ENCODE measurements around the gene CARMIL1. TPM values are rescaled to one million over a fixed set of nuclear protein-coding genes. Genes with fewer than 3 reads are reported as not detected.

CARMIL1 gene
- total and polyA plus RNA-seq, 2 of the 8 experiments (the other 6 are each of a cell fraction or from before 2014, with no cell fraction given) = 20.3 to 40.4 TPM

DNA sequence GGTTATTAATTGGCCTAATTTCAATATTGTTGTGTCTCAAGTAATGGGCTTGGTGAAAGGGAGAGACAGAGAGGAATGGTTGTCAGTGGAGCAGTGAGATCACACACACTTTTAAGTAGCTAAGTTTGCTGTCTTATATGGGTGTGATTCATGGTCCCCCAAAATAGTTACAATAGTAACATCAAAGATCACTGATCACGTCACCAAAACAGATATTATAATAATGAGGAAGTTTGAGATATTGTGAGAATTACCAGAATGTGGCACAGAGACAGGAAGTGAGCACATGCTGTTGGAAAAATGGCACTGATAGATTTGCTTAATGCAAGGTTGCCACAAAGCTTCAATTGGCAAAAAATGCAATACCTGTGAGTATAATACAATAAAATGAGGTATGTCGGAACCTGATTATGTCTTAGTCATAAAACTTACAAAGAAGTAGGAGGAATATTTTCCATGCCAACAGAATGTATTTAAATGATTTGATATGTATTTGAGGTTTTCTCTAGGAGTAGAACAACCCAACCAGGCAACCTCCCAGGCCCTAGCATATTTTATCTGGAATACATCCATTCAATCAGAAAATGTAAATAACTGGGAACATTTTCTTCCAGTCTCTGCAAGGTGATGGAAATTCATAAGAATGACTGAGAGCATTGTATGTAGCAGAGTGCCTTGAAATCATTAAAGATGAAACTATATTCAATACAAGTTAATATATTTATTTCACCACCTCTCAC, 167.8 kb downstream of the CARMIL1 start:
- Histone ChIP-seq H3K4me3 (ENCODE audit: extremely low read depth in 1 of 4, insufficient read depth in 2 of 4, low read depth in 3 of 4, low read length in 4 of 4) (no peak overlapping the region), H2BK15ac (ENCODE audit: low read length) (no peak overlapping the region), H2BK120ac (replicated peaks; ENCODE audit: low read depth, low read length) (no peak overlapping the region), H2AFZ (ENCODE audit: low read length) (no peak overlapping the region), H3K4ac (replicated peaks; ENCODE audit: insufficient read length, low read depth, low read length) (no peak overlapping the region), H3K4me2 (ENCODE audit: insufficient read depth in 1 of 2, low read depth in 2 of 2, low read length in 2 of 2) (no peak overlapping the region), H3K27ac (ENCODE audit: low read depth, low read length) (no peak overlapping the region), H3K18ac (ENCODE audit: extremely low read depth, low read length) (no peak overlapping the region), H3K23ac (ENCODE audit: insufficient read length) (no peak overlapping the region), H2BK5ac (ENCODE audit: low read depth, low read length) (0 out of 2 replicates have a peak overlapping the region, but pooled peaks have one; percentile 36), H3K36me3 (ENCODE audit: control insufficient read depth in 2 of 4, insufficient read depth in 4 of 4, low read length in 3 of 4) (peaks cover 0 to 6% (median 0%) of the 10 kb centered on the region in 4 experiments; a peak in 1 of 8 replicates), H3K27me3 (replicated peaks in 1 of 4; ENCODE audit: control insufficient read depth in 3 of 4, extremely low read depth in 1 of 4, insufficient read depth in 3 of 4, low read length in 3 of 4) (no peaks in the 10 kb centered on the region), H2BK20ac (ENCODE audit: low read length) (no peak overlapping the region), H3K4me1 (replicated peaks in 1 of 4; ENCODE audit: control insufficient read depth in 3 of 4, insufficient read depth in 4 of 4, low read length in 3 of 4) (peaks cover 11 to 20% (median 15%) of the 10 kb centered on the region in 4 experiments; a peak in 6 of 7 replicates), H2BK12ac (ENCODE audit: low read depth, low read length) (no peak overlapping the region), H4K5ac (ENCODE audit: insufficient read length, low read depth, low read length) (no peak overlapping the region), H3K79me1 (ENCODE audit: low read depth, low read length) (peaks cover 5% of the 10 kb centered on the region), H4K20me1 (replicated peaks in 1 of 2; ENCODE audit: control insufficient read depth in 1 of 2, insufficient read depth in 2 of 2, low read length in 2 of 2) (no peaks in the 10 kb centered on the region), H3K9ac (replicated peaks in 1 of 4; ENCODE audit: extremely low read depth in 1 of 4, low read depth in 3 of 4, low read length in 3 of 4) (no peak overlapping the region), H2AK5ac (ENCODE audit: low read depth, low read length) (no peak overlapping the region), H3K14ac (ENCODE audit: insufficient read length) (no peak overlapping the region), H3K23me2 (ENCODE audit: low read depth, low read length) (no peaks in the 10 kb centered on the region), H3K56ac (replicated peaks; ENCODE audit: insufficient read length, low read depth, low read length) (no peak overlapping the region), H4K91ac (replicated peaks; ENCODE audit: insufficient read length, low read length) (no peak overlapping the region), H3K79me2 (ENCODE audit: control insufficient read depth in 1 of 2, insufficient read depth in 2 of 2, low read length in 2 of 2) (no peaks in the 10 kb centered on the region), H3K9me3 (ENCODE audit: insufficient read depth in 2 of 2, low read depth in 1 of 2, low read length in 1 of 2) (0 out of 4 replicates have a peak, but pooled peaks cover 0 to 3% of the 10 kb centered on the region in 2 experiments), H4K8ac (ENCODE audit: extremely low read depth, insufficient read depth, low read length) (no peak overlapping the region)
- 98% methylated on average over 2 of the region's 2 CpGs; no CpG with 5 or more reads in 1 of the 2 experiments for WGBS, 2 experiments (ENCODE audit: extremely low coverage in 1 of 2, insufficient coverage in 1 of 2, insufficient read length in 1 of 2, insufficient replicate concordance in 2 of 2, low coverage in 1 of 2, low lambda C conversion rate in 2 of 2, missing lambda C conversion rate in 1 of 2)
- POLR2A ChIA-PET (ENCODE audit: partially characterized antibody) = no interaction called here
- DNase-seq (ENCODE audit: low read depth in 1 of 2, low spot score in 2 of 2) (no peak), FAIRE-seq (no peak)
- CTCF ChIA-PET (ENCODE audit: partially characterized antibody) = interaction anchor here (1.2 to 1.4 kb wide), 4 partner anchors 11 to 224 kb away, joined by 3 read pairs; no protein-coding TSS in a partner anchor
- no peak for TF ChIP-seq BRCA1 (IDR thresholded peaks at IDR 0.05; ENCODE audit: low read depth, low read length)
- no peak for TF ChIP-seq POLR2AphosphoS5 (IDR thresholded peaks at IDR 0.05; ENCODE audit: low read depth, low read length)
- no peak for TF ChIP-seq CBX5 (IDR thresholded peaks at IDR 0.05; ENCODE audit: low read depth, low read length)
- TF ChIP-seq CBX8 (IDR thresholded peaks at IDR 0.05; ENCODE audit: borderline replicate concordance, low read depth, low read length) = no peak
- TF ChIP-seq SUZ12 (IDR thresholded peaks at IDR 0.05; ENCODE audit: low read length) = no peak
- TF ChIP-seq RXRA (IDR thresholded peaks at IDR 0.05; ENCODE audit: insufficient read depth, low read depth, low read length) = no peak
- no peak for TF ChIP-seq SAP30 (IDR thresholded peaks at IDR 0.05; ENCODE audit: insufficient read depth, insufficient replicate concordance, low read length)
- no peak for TF ChIP-seq NANOG (IDR thresholded peaks at IDR 0.05; ENCODE audit: insufficient read depth, low read depth, low read length, poor library complexity, severe bottlenecking)
- TF ChIP-seq CEBPB (IDR thresholded peaks at IDR 0.05; ENCODE audit: low read depth, low read length) = no peak
- TF ChIP-seq SP4 (IDR thresholded peaks at IDR 0.05; ENCODE audit: low read length) = no peak
- no peak for TF ChIP-seq JUN (IDR thresholded peaks at IDR 0.05; ENCODE audit: low read depth, low read length)
- no peak for TF ChIP-seq JUND (IDR thresholded peaks at IDR 0.05; ENCODE audit: low read length)
- TF ChIP-seq FOSL1 (IDR thresholded peaks at IDR 0.05; ENCODE audit: insufficient read depth, low read depth, low read length) = no peak

All from H1 (cell line).